ENCODE results near the gene PTK7.

PTK7 gene

GRCh38 chr6:43180985-43181384 is 104.9 kb downstream of the PTK7 start:
- no peak for DNase-seq

- DNase-seq = no peak
Observed at GRCh38 chr6:43181621-43181941, 105.5 kb downstream of the PTK7 start.

GRCh38 chr6:43181942-43182860 is 106.1 kb downstream of the PTK7 start, which contains the start of gene CUL9:
CUL9 (plus strand) TSS chr6:43182196; CDS start chr6:43184311, 2,115 bp downstream.
- DNase-seq = peak; percentile 67

- DNase-seq = no peak
Observed at GRCh38 chr6:43183441-43183840, 107.3 kb downstream of the PTK7 start.

GRCh38 chr6:43184268-43184985 is 108.3 kb downstream of the PTK7 start:
- DNase-seq = no peak

- no peak for DNase-seq
Observed at GRCh38 chr6:43185391-43185985, 109.4 kb downstream of the PTK7 start.

GRCh38 chr6:43186019-43186418 is 109.9 kb downstream of the PTK7 start:
- DNase-seq = no peak

GRCh38 chr6:43186706-43187105 is 110.6 kb downstream of the PTK7 start:
- no peak for DNase-seq

- no peak for DNase-seq
Observed at GRCh38 chr6:43187821-43188220, 111.7 kb downstream of the PTK7 start.

GRCh38 chr6:43188426-43188825 is 112.3 kb downstream of the PTK7 start:
- DNase-seq = no peak

GRCh38 chr6:43189776-43190304 is 113.7 kb downstream of the PTK7 start:
- no peak for DNase-seq

GRCh38 chr6:43192911-43193310 is 116.8 kb downstream of the PTK7 start:
- DNase-seq = no peak

GRCh38 chr6:43193929-43194328 is 117.8 kb downstream of the PTK7 start:
- DNase-seq = no peak

GRCh38 chr6:43196337-43196736 is 120.2 kb downstream of the PTK7 start:
- DNase-seq = no peak

GRCh38 chr6:43199912-43200311 is 123.8 kb downstream of the PTK7 start:
- no peak for DNase-seq

GRCh38 chr6:43200541-43200940 is 124.4 kb downstream of the PTK7 start:
- no peak for DNase-seq

GRCh38 chr6:43202451-43202850 is 126.3 kb downstream of the PTK7 start:
- DNase-seq = no peak

GRCh38 chr6:43203029-43203717 is 127.1 kb downstream of the PTK7 start:
- DNase-seq = no peak

- no peak for DNase-seq
Observed at GRCh38 chr6:43203718-43204095, 127.6 kb downstream of the PTK7 start.

GRCh38 chr6:43204271-43205105 is 128.4 kb downstream of the PTK7 start:
- DNase-seq = no peak

- no peak for DNase-seq
Observed at GRCh38 chr6:43205849-43206248, 129.7 kb downstream of the PTK7 start.

- no peak for DNase-seq
Observed at GRCh38 chr6:43207286-43207685, 131.2 kb downstream of the PTK7 start.

Measured in effector CD8-positive, alpha-beta T cell (primary cell).